IMR-90 (cell line): ENCODE results near the gene OSBPL2. TPM values are rescaled to one million over a fixed set of nuclear protein-coding genes. Genes with fewer than 3 reads are reported as not detected.

ENCODE experiments used
- ATAC-seq: fragments of 200-7000 bp; cut with Tn5 transposase; 2 replicates; pipeline ENCODE4 v1.9.1; 2020; ENCODE audit warnings: low read depth, mild to moderate bottlenecking, moderate library complexity
- BruUV-seq: library from RNA; stranded (reverse); fragments of 400-500 nt; replicated peaks from 2 replicates; lab custom pipeline; 2021; lab: Mats Ljungman, UMichigan
- CTCF ChIA-PET: fragments of 300-600 bp; formaldehyde crosslinking; extraction: SDS; loops from one replicate; lab custom pipeline; 2021; ENCODE audit warnings: antibody characterized with exemption; lab: Yijun Ruan, JAX
- POLR2A ChIA-PET: fragments of 300-600 bp; sonication (Branson Sonifier 250); formaldehyde crosslinking; loops from one replicate; lab custom pipeline; 2022; ENCODE audit warnings: antibody characterized with exemption; ENCODE audit not compliant: unreplicated experiment; lab: Charles Lee
- DNase-seq: peaks from one replicate; pipeline ENCODE4 v3.0.0; 2013
- H2AFZ ChIP-seq: replicated peaks from 2 replicates; pipeline ENCODE3; 2013; ENCODE audit warnings: low read length, mild to moderate bottlenecking; ENCODE audit not compliant: poor library complexity
- H2AK5ac ChIP-seq: 2 replicates; pipeline ENCODE4 v1.6.1; 2013; ENCODE audit warnings: low read depth, low read length, inconsistent platforms
- H2AK9ac ChIP-seq: replicated peaks from 2 replicates; pipeline ENCODE3; 2013; ENCODE audit warnings: mild to moderate bottlenecking, low read depth, low read length, moderate library complexity; ENCODE audit not compliant: poor library complexity
- H2BK120ac ChIP-seq: 2 replicates; pipeline ENCODE4 v1.6.1; 2013; ENCODE audit warnings: low read depth, low read length, inconsistent platforms
- H2BK15ac ChIP-seq: 3 replicates; pipeline ENCODE4 v1.6.1; 2013; ENCODE audit warnings: low read depth, low read length, inconsistent platforms
- H2BK20ac ChIP-seq: 2 replicates; pipeline ENCODE4 v1.6.1; 2013; ENCODE audit warnings: low read depth, mild to moderate bottlenecking, inconsistent platforms, low read length, moderate library complexity
- H2BK5ac ChIP-seq: 2 replicates; pipeline ENCODE4 v1.6.1; 2013; ENCODE audit warnings: mild to moderate bottlenecking, low read depth, low read length, inconsistent platforms; ENCODE audit not compliant: poor library complexity, severe bottlenecking
- H3K14ac ChIP-seq: replicated peaks from 2 replicates; pipeline ENCODE4 v1.6.1; 2013; ENCODE audit warnings: low read depth, low read length, inconsistent platforms
- H3K18ac ChIP-seq: 2 replicates; pipeline ENCODE4 v1.6.1; 2013; ENCODE audit warnings: low read depth, low read length, control low read depth
- H3K23ac ChIP-seq: 2 replicates; pipeline ENCODE4 v1.6.1; 2013; ENCODE audit warnings: low read depth, low read length, inconsistent platforms
- H3K27ac ChIP-seq: 2 replicates; pipeline ENCODE4 v1.5.1; 2013; ENCODE audit warnings: mild to moderate bottlenecking, control low read depth, low read length; ENCODE audit not compliant: insufficient read depth
- H3K27me3 ChIP-seq: 2 replicates; pipeline ENCODE4 v1.6.1; 2013; ENCODE audit warnings: low read length; ENCODE audit not compliant: control insufficient read depth, insufficient read depth
- H3K36me3 ChIP-seq: 2 replicates; pipeline ENCODE4 v1.6.1; 2013; ENCODE audit warnings: low read length, mixed read lengths; ENCODE audit not compliant: control insufficient read depth, insufficient read depth
- H3K4ac ChIP-seq: 2 replicates; pipeline ENCODE4 v1.6.1; 2013; ENCODE audit warnings: low read depth, low read length, inconsistent platforms
- H3K4me1 ChIP-seq: 2 replicates; pipeline ENCODE4 v1.6.1; 2013; ENCODE audit warnings: low read length, mixed read lengths; ENCODE audit not compliant: control insufficient read depth, insufficient read depth
- H3K4me2 ChIP-seq: 2 replicates; pipeline ENCODE4 v1.6.1; 2013; ENCODE audit warnings: low read depth, mild to moderate bottlenecking, control low read depth, low read length, moderate library complexity
- H3K4me3 ChIP-seq: 2 replicates; pipeline ENCODE4 v1.5.1; 2013; ENCODE audit warnings: low read depth, mild to moderate bottlenecking, control low read depth, low read length, moderate library complexity; ENCODE audit not compliant: insufficient read depth
- H3K56ac ChIP-seq: 2 replicates; pipeline ENCODE4 v1.6.1; 2013; ENCODE audit warnings: low read length, inconsistent platforms; ENCODE audit not compliant: insufficient read depth; ENCODE audit errors: extremely low read depth
- H3K79me1 ChIP-seq, 2 experiments: 2 replicates each; pipeline ENCODE4 v1.6.1; 2013; ENCODE audit warnings: low read length in 2 of 2, inconsistent platforms in 1 of 2, low read depth in 1 of 2
- H3K9ac ChIP-seq: 2 replicates; pipeline ENCODE4 v1.6.1; 2013; ENCODE audit warnings: low read depth, low read length, control low read depth
- H3K9me1 ChIP-seq: 2 replicates; pipeline ENCODE4 v1.6.1; 2013; ENCODE audit warnings: low read length, inconsistent platforms; ENCODE audit not compliant: insufficient read depth
- H3K9me3 ChIP-seq: 2 replicates; pipeline ENCODE4 v1.6.1; 2013; ENCODE audit warnings: low read length; ENCODE audit not compliant: control insufficient read depth, insufficient read depth
- H4K20me1 ChIP-seq: 2 replicates; pipeline ENCODE4 v1.6.1; 2013; ENCODE audit warnings: low read length, inconsistent platforms; ENCODE audit not compliant: insufficient read depth
- H4K5ac ChIP-seq: 2 replicates; pipeline ENCODE4 v1.6.1; 2013; ENCODE audit warnings: mild to moderate bottlenecking, low read depth, low read length, control low read depth
- H4K8ac ChIP-seq, 2 experiments: 2 replicates each; pipeline ENCODE4 v1.6.1; 2013; ENCODE audit warnings: low read depth in 2 of 2, low read length in 2 of 2, control low read depth in 1 of 2, inconsistent platforms in 1 of 2
- H4K91ac ChIP-seq: 2 replicates; pipeline ENCODE4 v1.6.1; 2013; ENCODE audit warnings: low read depth, low read length, inconsistent platforms; ENCODE audit not compliant: insufficient read depth
- BHLHE40 ChIP-seq: fragments of 150-350 bp; IDR thresholded peaks from 2 replicates; pipeline ENCODE4 v1.6.1; 2016; ENCODE audit warnings: mild to moderate bottlenecking, low read depth, low read length
- CHD1 ChIP-seq: IDR thresholded peaks from 2 replicates; pipeline ENCODE4 v1.6.1; 2012; ENCODE audit warnings: low read depth, low read length, improper control_type of control experiment
- FOS ChIP-seq: fragments of 150-350 bp; IDR thresholded peaks from 2 replicates; pipeline ENCODE4 v1.6.1; 2016; ENCODE audit warnings: low read depth, low read length
- MAFK ChIP-seq: IDR thresholded peaks from 2 replicates; pipeline ENCODE4 v1.6.1; 2012; ENCODE audit warnings: low read depth, low read length, improper control_type of control experiment
- MXI1 ChIP-seq: IDR thresholded peaks from 2 replicates; pipeline ENCODE4 v1.6.1; 2012; ENCODE audit warnings: low read depth, mild to moderate bottlenecking, low read length, moderate library complexity, borderline replicate concordance
- NFE2L2 ChIP-seq: fragments of 150-350 bp; IDR thresholded peaks from 2 replicates; pipeline ENCODE4 v1.6.1; 2016; ENCODE audit warnings: low read depth, mild to moderate bottlenecking, low read length
- POLR2A ChIP-seq: IDR thresholded peaks from 2 replicates; pipeline ENCODE4 v1.6.1; 2012; ENCODE audit warnings: mild to moderate bottlenecking, low read depth, low read length
- RAD21 ChIP-seq: IDR thresholded peaks from 2 replicates; pipeline ENCODE4 v1.6.1; 2012; ENCODE audit warnings: low read length, improper control_type of control experiment
- RCOR1 ChIP-seq: IDR thresholded peaks from 2 replicates; pipeline ENCODE4 v1.6.1; 2012; ENCODE audit warnings: mild to moderate bottlenecking, low read length, improper control_type of control experiment; ENCODE audit not compliant: insufficient replicate concordance
- RFX5 ChIP-seq: IDR thresholded peaks from 2 replicates; pipeline ENCODE4 v1.8.0; 2012; ENCODE audit warnings: low read depth, mild to moderate bottlenecking, low read length, moderate library complexity
- WGBS, 2 experiments: methylation state at CpG; one replicate each; pipeline versions ENCODE4 v1.1.5 to v1.1.7; 2013; ENCODE audit warnings: missing lambda C conversion rate in 2 of 2; ENCODE audit not compliant: insufficient read length in 1 of 2; ENCODE audit errors: extremely low coverage in 2 of 2; 5-methylcytosine and 5-hydroxymethylcytosine counted together
- dilution Hi-C: fragments of 300-500 bp; cut with HindIII; formaldehyde crosslinking; loops from one replicate; pipeline ENCODE4 v1.14.3; 2018; ENCODE audit warnings: low sequenced_read_pairs; ENCODE audit not compliant: unreplicated experiment
- in situ Hi-C: fragments of 300-500 bp; cut with MboI; formaldehyde crosslinking; loops from 3 replicates; pipeline ENCODE4 v1.14.3; 2019; ENCODE audit warnings: low sequenced_read_pairs, inconsistent platforms, mixed read lengths
- intact Hi-C: fragments of 100-400 bp; cut with micrococcal nuclease; formaldehyde crosslinking; loops from 2 replicates; pipeline ENCODE4 v1.10.0; 2022
- polyA plus RNA-seq, 3 experiments: library from polyadenylated mRNA; depleted of rRNA; stranded (reverse); fragments of >200 nt; gene quantifications; 2 replicates each; pipeline ENCODE4 v1.2.3, GENCODE V29; 2012; ENCODE audit warnings: low replicate concordance in 1 of 3
- total RNA-seq: library from RNA; depleted of rRNA; stranded (reverse); fragments of >200 nt; gene quantifications from 2 replicates; pipeline ENCODE4 v1.2.3, GENCODE V29; 2012
- TF ChIP-seq, protein P1 (sequence below): fragments of 150-350 bp; IDR thresholded peaks from 2 replicates; pipeline ENCODE4 v1.6.1; 2017; ENCODE audit warnings: mild to moderate bottlenecking, antibody characterized with exemption, low read length, low read depth
- TF ChIP-seq, protein P2 (sequence below): fragments of 150-350 bp; IDR thresholded peaks from 2 replicates; pipeline ENCODE4 v1.6.1; 2016; ENCODE audit warnings: low read depth, mild to moderate bottlenecking, low read length, moderate library complexity, borderline replicate concordance

OSBPL2 gene
- total and polyA plus RNA-seq, 2 of the 4 experiments (the other 2 are of a cell fraction) = 19.3 to 27.6 TPM

- Histone ChIP-seq H3K4me1 (no peaks in the 10 kb centered on the region), H3K23ac (no peak overlapping the region), H3K56ac (no peak overlapping the region), H3K27me3 (no peaks in the 10 kb centered on the region), H3K27ac (no peak overlapping the region), H2AFZ (no peak overlapping the region), H2BK120ac (no peak overlapping the region), H3K9me1 (no peaks in the 10 kb centered on the region; the same call in 1 of the 2 replicates), H4K5ac (no peak overlapping the region), H4K20me1 (peaks cover 7% of the 10 kb centered on the region; the same call in 1 of the 2 replicates), H2AK5ac (no peak overlapping the region), H3K4me2 (no peak overlapping the region), H3K14ac (no peak overlapping the region), H2BK20ac (no peak overlapping the region), H3K79me1 (peaks cover 4 to 23% of the 10 kb centered on the region in 2 experiments), H3K9me3 (no peaks in the 10 kb centered on the region), H4K91ac (no peak overlapping the region), H3K18ac (no peak overlapping the region), H3K4me3 (no peak overlapping the region), H3K9ac (no peak overlapping the region), H4K8ac (no peak overlapping the region), H2BK15ac (no peak overlapping the region), H2AK9ac (no peak overlapping the region), H3K36me3 (peaks cover 55% of the 10 kb centered on the region), H2BK5ac (no peak overlapping the region), H3K4ac (no peak overlapping the region)
- ChIA-PET POLR2A (no interaction called here), CTCF (no interaction called here)
- TF ChIP-seq CHD1 = no peak
- no peak for TF ChIP-seq FOS
- no peak for TF ChIP-seq BHLHE40
- no peak for TF ChIP-seq MXI1
- TF ChIP-seq RAD21 = no peak
- no peak for TF ChIP-seq RFX5
- no peak for TF ChIP-seq MAFK
- no peak for TF ChIP-seq NFE2L2
- no peak for TF ChIP-seq POLR2A
- TF ChIP-seq RCOR1 = no peak
- TF ChIP-seq, protein P1, sequence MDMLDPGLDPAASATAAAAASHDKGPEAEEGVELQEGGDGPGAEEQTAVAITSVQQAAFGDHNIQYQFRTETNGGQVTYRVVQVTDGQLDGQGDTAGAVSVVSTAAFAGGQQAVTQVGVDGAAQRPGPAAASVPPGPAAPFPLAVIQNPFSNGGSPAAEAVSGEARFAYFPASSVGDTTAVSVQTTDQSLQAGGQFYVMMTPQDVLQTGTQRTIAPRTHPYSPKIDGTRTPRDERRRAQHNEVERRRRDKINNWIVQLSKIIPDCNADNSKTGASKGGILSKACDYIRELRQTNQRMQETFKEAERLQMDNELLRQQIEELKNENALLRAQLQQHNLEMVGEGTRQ = no peak
- TF ChIP-seq, protein P2, sequence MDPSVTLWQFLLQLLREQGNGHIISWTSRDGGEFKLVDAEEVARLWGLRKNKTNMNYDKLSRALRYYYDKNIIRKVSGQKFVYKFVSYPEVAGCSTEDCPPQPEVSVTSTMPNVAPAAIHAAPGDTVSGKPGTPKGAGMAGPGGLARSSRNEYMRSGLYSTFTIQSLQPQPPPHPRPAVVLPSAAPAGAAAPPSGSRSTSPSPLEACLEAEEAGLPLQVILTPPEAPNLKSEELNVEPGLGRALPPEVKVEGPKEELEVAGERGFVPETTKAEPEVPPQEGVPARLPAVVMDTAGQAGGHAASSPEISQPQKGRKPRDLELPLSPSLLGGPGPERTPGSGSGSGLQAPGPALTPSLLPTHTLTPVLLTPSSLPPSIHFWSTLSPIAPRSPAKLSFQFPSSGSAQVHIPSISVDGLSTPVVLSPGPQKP = no peak
- DNase-seq (no peak), ATAC-seq (no peak)
- intact Hi-C loops = no loop called here
- no TSS peak for BruUV-seq
- dilution Hi-C loops = no loop called here
- in situ Hi-C loops = no loop called here
- WGBS, 2 experiments = 93% methylated on average over 6 of the region's 18 CpGs; no CpG with 5 or more reads in 1 of the 2 experiments
These were observed 40.5 kb upstream of the OSBPL2 start for GRCh38 chr20:62197801-62198200.
